Type B pancreatic cell (in vitro differentiated cells): ENCODE measurements around the gene NFASC. TPM values are rescaled to one million over a fixed set of nuclear protein-coding genes. Genes with fewer than 3 reads are reported as not detected.

Experiments
- DNase-seq: peaks from one replicate; pipeline ENCODE4 v3.0.0; 2021; ENCODE audit warnings: mixed read lengths; ENCODE audit not compliant: unreplicated experiment; ENCODE audit errors: extremely low spot score
- H3K27ac Mint-ChIP-seq: 2 replicates; pipeline ENCODE4 v1.8.0; 2021; ENCODE audit warnings: mild to moderate bottlenecking, mixed read lengths
- H3K27me3 Mint-ChIP-seq: 2 replicates; pipeline ENCODE4 v1.8.0; 2021; ENCODE audit warnings: mixed read lengths
- H3K36me3 Mint-ChIP-seq: 2 replicates; pipeline ENCODE4 v1.8.0; 2021; ENCODE audit warnings: mixed read lengths
- H3K4me1 Mint-ChIP-seq: one replicate; pipeline ENCODE4 v1.8.0; 2021; ENCODE audit warnings: mixed read lengths; ENCODE audit not compliant: unreplicated experiment
- H3K4me3 Mint-ChIP-seq: 2 replicates; pipeline ENCODE4 v1.8.0; 2021; ENCODE audit warnings: mild to moderate bottlenecking, mixed read lengths
- H3K9me3 Mint-ChIP-seq: 2 replicates; pipeline ENCODE4 v1.8.0; 2021; ENCODE audit warnings: mixed read lengths
- CTCF ChIP-seq: fragments of 200-600 bp; sonication (generic); conservative IDR thresholded peaks from 2 replicates; pipeline ENCODE4 v1.5.0; 2021; ENCODE audit warnings: antibody characterized with exemption, mild to moderate bottlenecking
- total RNA-seq: library from RNA; stranded (reverse); gene quantifications from 2 replicates; pipeline ENCODE4 v1.2.1, GENCODE V29; 2021; ENCODE audit warnings: low replicate concordance

The NFASC gene
- total RNA-seq, 1 donor from 2014 or later = 16.4 TPM

GRCh38 chr1:204872262-204872881, 1.7 kb downstream of the NFASC start:
- H3K9me3 Mint-ChIP-seq = no peaks in the 10 kb centered on the region
- H3K4me3 Mint-ChIP-seq = no peak overlapping the region
- no peak for DNase-seq
- H3K36me3 Mint-ChIP-seq = no peaks in the 10 kb centered on the region
- H3K4me1 Mint-ChIP-seq = no peaks in the 10 kb centered on the region
- peaks cover 54% of the 10 kb centered on the region for H3K27me3 Mint-ChIP-seq
- H3K27ac Mint-ChIP-seq = no peak overlapping the region
- TF ChIP-seq CTCF = no peak

- Mint-ChIP-seq H3K27me3 (peaks cover 53% of the 10 kb centered on the region), H3K27ac (no peak overlapping the region), H3K4me1 (no peaks in the 10 kb centered on the region), H3K4me3 (no peak overlapping the region), H3K36me3 (no peaks in the 10 kb centered on the region), H3K9me3 (no peaks in the 10 kb centered on the region)
- no peak for DNase-seq
- TF ChIP-seq CTCF = no peak
Observed at GRCh38 chr1:204873176-204873575, 2.5 kb downstream of the NFASC start.

GRCh38 chr1:204873714-204874113, 3.1 kb downstream of the NFASC start:
- Mint-ChIP-seq H3K9me3 (no peaks in the 10 kb centered on the region), H3K36me3 (no peaks in the 10 kb centered on the region), H3K4me3 (no peak overlapping the region), H3K27ac (no peak overlapping the region), H3K4me1 (no peaks in the 10 kb centered on the region), H3K27me3 (peaks cover 58% of the 10 kb centered on the region)
- TF ChIP-seq CTCF = no peak
- no peak for DNase-seq

GRCh38 chr1:204874274-204874673, 3.6 kb downstream of the NFASC start:
- TF ChIP-seq CTCF = no peak

GRCh38 chr1:204875255-204875654, 4.6 kb downstream of the NFASC start:
- peaks cover 59% of the 10 kb centered on the region for H3K27me3 Mint-ChIP-seq
- no peak overlapping the region for H3K27ac Mint-ChIP-seq

More at GRCh38 chr1:204874274-204874673, 3.6 kb downstream of the NFASC start:
- no peaks in the 10 kb centered on the region for H3K9me3 Mint-ChIP-seq
- DNase-seq = no peak
- H3K27me3 Mint-ChIP-seq = peaks cover 57% of the 10 kb centered on the region
- H3K36me3 Mint-ChIP-seq = no peaks in the 10 kb centered on the region
- no peak overlapping the region for H3K4me3 Mint-ChIP-seq
- no peaks in the 10 kb centered on the region for H3K4me1 Mint-ChIP-seq
- no peak overlapping the region for H3K27ac Mint-ChIP-seq

More at GRCh38 chr1:204875255-204875654, 4.6 kb downstream of the NFASC start:
- no peaks in the 10 kb centered on the region for H3K36me3 Mint-ChIP-seq
- no peaks in the 10 kb centered on the region for H3K9me3 Mint-ChIP-seq
- no peak overlapping the region for H3K4me3 Mint-ChIP-seq
- H3K4me1 Mint-ChIP-seq = peaks cover 5% of the 10 kb centered on the region
- no peak for TF ChIP-seq CTCF
- no peak for DNase-seq
